ENCODE measurements around the gene SHOC2. TPM values are rescaled to one million over a fixed set of nuclear protein-coding genes. Genes with fewer than 3 reads are reported as not detected.
A peak's percentile ranks its signal among the peaks of the same experiment; 100 is the strongest.

Gene SHOC2
- 62.1 and 83.6 TPM in 2 replicates for total RNA-seq
- 35.9 and 45.3 TPM in 2 replicates for polyA plus RNA-seq
- 30.3 and 38.2 TPM in 2 replicates for polyA plus RNA-seq (2012)
- polyA minus RNA-seq (ENCODE audit: low replicate concordance), result 9.2 and 10.2 TPM in 2 replicates

GRCh38 chr10:110919349-110919931, at the start of gene SHOC2:
SHOC2 (plus strand) TSS chr10:110919604; CDS start chr10:110964359, 44,755 bp downstream.
- no peak for DNase-seq (ENCODE audit: low read depth in 2 of 2)
- Histone ChIP-seq H3K9me3 (ENCODE audit: control insufficient read depth, insufficient read depth, low read depth, low read length) (no peaks in the 10 kb centered on the region), H3K79me2 (ENCODE audit: control insufficient read depth, insufficient read depth, low read length) (peaks cover 44% of the 10 kb centered on the region), H3K36me3 (ENCODE audit: control insufficient read depth, insufficient read depth, low read length) (no peaks in the 10 kb centered on the region), H4K20me1 (ENCODE audit: control insufficient read depth, extremely low read depth, insufficient read depth, low read length) (no peaks in the 10 kb centered on the region), H3K27ac (ENCODE audit: insufficient read depth, low read length) (peak within 1 kb of the TSS; percentile 98), H3K27me3 (ENCODE audit: control insufficient read depth, insufficient read depth, low read length) (no peaks in the 10 kb centered on the region), H3K4me1 (ENCODE audit: control insufficient read depth, extremely low read depth, insufficient read depth, low read length) (peaks cover 2% of the 10 kb centered on the region), H3K4me3 (replicated peaks in 1 of 4; ENCODE audit: control extremely low read depth in 1 of 4, insufficient read depth in 1 of 4, low read depth in 3 of 4, low read length in 4 of 4) (peak within 1 kb of the TSS; percentile 73 to 93 (median 84)), H3K4me2 (ENCODE audit: extremely low read depth, insufficient read depth, low read length) (peak within 1 kb of the TSS; percentile 70), H2AFZ (ENCODE audit: low read length) (peak within 1 kb of the TSS; percentile 56), H3K9ac (ENCODE audit: insufficient read depth, low read length) (peak within 1 kb of the TSS; percentile 86)
- TF ChIP-seq CTCF (conservative IDR thresholded peaks at IDR 0.05 in 1 of 2, IDR thresholded peaks at IDR 0.05 in 1 of 2; ENCODE audit: low read depth in 1 of 2, low read length in 2 of 2) (peak; percentile 27 to 28), EZH2 (IDR thresholded peaks at IDR 0.05; ENCODE audit: low read length, missing control alignments) (no peak)

- Histone ChIP-seq H2AFZ (ENCODE audit: low read length) (peak overlapping the region; percentile 95), H3K79me2 (ENCODE audit: control insufficient read depth, insufficient read depth, low read length) (peaks cover 9% of the 10 kb centered on the region), H3K4me2 (ENCODE audit: extremely low read depth, insufficient read depth, low read length) (peak overlapping the region; percentile 89), H3K9me3 (ENCODE audit: control insufficient read depth, insufficient read depth, low read depth, low read length) (no peaks in the 10 kb centered on the region), H3K9ac (ENCODE audit: insufficient read depth, low read length) (no peak overlapping the region), H4K20me1 (ENCODE audit: control insufficient read depth, extremely low read depth, insufficient read depth, low read length) (no peaks in the 10 kb centered on the region), H3K27me3 (ENCODE audit: control insufficient read depth, insufficient read depth, low read length) (no peaks in the 10 kb centered on the region), H3K4me1 (ENCODE audit: control insufficient read depth, extremely low read depth, insufficient read depth, low read length) (peaks cover 5% of the 10 kb centered on the region), H3K4me3 (replicated peaks in 1 of 4; ENCODE audit: control extremely low read depth in 1 of 4, insufficient read depth in 1 of 4, low read depth in 3 of 4, low read length in 4 of 4) (peak overlapping the region in 3 of 4 experiments; percentile 68 to 91 (median 80)), H3K36me3 (ENCODE audit: control insufficient read depth, insufficient read depth, low read length) (no peaks in the 10 kb centered on the region), H3K27ac (ENCODE audit: insufficient read depth, low read length) (peak overlapping the region; percentile 75)
- DNase-seq (ENCODE audit: low read depth in 2 of 2), result no peak
- TF ChIP-seq EZH2 (IDR thresholded peaks at IDR 0.05; ENCODE audit: low read length, missing control alignments) (no peak), CTCF (conservative IDR thresholded peaks at IDR 0.05 in 1 of 2, IDR thresholded peaks at IDR 0.05 in 1 of 2; ENCODE audit: low read depth in 1 of 2, low read length in 2 of 2) (no peak)
Observed at GRCh38 chr10:110870823-110871297, 48.5 kb upstream of the SHOC2 start.

GRCh38 chr10:110871298-110872084, 47.9 kb upstream of the SHOC2 start, which contains the start of gene PDCD4:
PDCD4 (plus strand) TSS chr10:110871928; CDS start chr10:110876028, 4,100 bp downstream.
- no peaks in the 10 kb centered on the region for H3K27me3 ChIP-seq (ENCODE audit: control insufficient read depth, insufficient read depth, low read length)
- H3K4me2 ChIP-seq (ENCODE audit: extremely low read depth, insufficient read depth, low read length), result peak within 1 kb of the TSS; percentile 97
- H4K20me1 ChIP-seq (ENCODE audit: control insufficient read depth, extremely low read depth, insufficient read depth, low read length), result no peaks in the 10 kb centered on the region
- H3K9ac ChIP-seq (ENCODE audit: insufficient read depth, low read length), result peak within 1 kb of the TSS; percentile 86
- no peak for TF ChIP-seq EZH2 (IDR thresholded peaks at IDR 0.05; ENCODE audit: low read length, missing control alignments)
- peak within 1 kb of the TSS; percentile 69 to 91 (median 86) for H3K4me3 ChIP-seq (replicated peaks in 1 of 4; ENCODE audit: control extremely low read depth in 1 of 4, insufficient read depth in 1 of 4, low read depth in 3 of 4, low read length in 4 of 4)
- peaks cover 5% of the 10 kb centered on the region for H3K4me1 ChIP-seq (ENCODE audit: control insufficient read depth, extremely low read depth, insufficient read depth, low read length)
- peak; percentile 96 to 97 for DNase-seq (ENCODE audit: low read depth in 2 of 2)
- H3K79me2 ChIP-seq (ENCODE audit: control insufficient read depth, insufficient read depth, low read length), result peaks cover 9% of the 10 kb centered on the region
- H2AFZ ChIP-seq (ENCODE audit: low read length), result peak within 1 kb of the TSS; percentile 95
- H3K27ac ChIP-seq (ENCODE audit: insufficient read depth, low read length), result peak within 1 kb of the TSS; percentile 75
- H3K36me3 ChIP-seq (ENCODE audit: control insufficient read depth, insufficient read depth, low read length), result no peaks in the 10 kb centered on the region
- H3K9me3 ChIP-seq (ENCODE audit: control insufficient read depth, insufficient read depth, low read depth, low read length), result no peaks in the 10 kb centered on the region
